Ishikawa (cell line): ENCODE data around the gene FHIT.

Experiments used
- CEBPB ChIP-seq: IDR thresholded peaks from 2 replicates; pipeline ENCODE4 v1.6.1; 2012
- CREB1 ChIP-seq: IDR thresholded peaks from 2 replicates; pipeline ENCODE4 v1.6.1; 2012; ENCODE audit warnings: low read depth
- EGR1 ChIP-seq: IDR thresholded peaks from 2 replicates; pipeline ENCODE4 v1.6.1; 2012
- EP300 ChIP-seq: IDR thresholded peaks from 2 replicates; pipeline ENCODE4 v1.6.1; 2012; ENCODE audit warnings: borderline replicate concordance
- FOXM1 ChIP-seq: IDR thresholded peaks from 2 replicates; pipeline ENCODE4 v1.6.1; 2012; ENCODE audit warnings: low read depth, borderline replicate concordance
- MAX ChIP-seq: IDR thresholded peaks from 2 replicates; pipeline ENCODE4 v1.6.1; 2012
- NFIC ChIP-seq: IDR thresholded peaks from 2 replicates; pipeline ENCODE4 v1.6.1; 2012
- RAD21 ChIP-seq: IDR thresholded peaks from 2 replicates; pipeline ENCODE4 v1.6.1; 2012; ENCODE audit warnings: low read depth
- REST ChIP-seq: IDR thresholded peaks from 2 replicates; pipeline ENCODE4 v1.6.1; 2012; ENCODE audit warnings: low read depth, mild to moderate bottlenecking
- TAF1 ChIP-seq: IDR thresholded peaks from 2 replicates; pipeline ENCODE4 v1.6.1; 2012; ENCODE audit warnings: low read depth, mild to moderate bottlenecking
- TCF12 ChIP-seq: IDR thresholded peaks from 2 replicates; pipeline ENCODE4 v1.6.1; 2012; ENCODE audit warnings: low read depth
- TEAD4 ChIP-seq: IDR thresholded peaks from 2 replicates; pipeline ENCODE4 v1.6.1; 2012
- USF1 ChIP-seq: IDR thresholded peaks from 2 replicates; pipeline ENCODE4 v1.6.1; 2012
- YY1 ChIP-seq: IDR thresholded peaks from 2 replicates; pipeline ENCODE4 v1.6.1; 2012; ENCODE audit warnings: low read depth
- ZBTB7A ChIP-seq: IDR thresholded peaks from 2 replicates; pipeline ENCODE4 v1.6.1; 2012; ENCODE audit warnings: low read depth

FHIT gene

GRCh38 chr3:61015859-61016258 is 235.4 kb downstream of the FHIT start:
- TF ChIP-seq FOXM1 (no peak), USF1 (no peak), MAX (no peak), TCF12 (no peak), CEBPB (no peak), YY1 (no peak), EP300 (no peak), RAD21 (no peak), ZBTB7A (no peak), TEAD4 (no peak), TAF1 (no peak), EGR1 (no peak), REST (no peak), CREB1 (no peak), NFIC (no peak)

- TF ChIP-seq REST (no peak), TEAD4 (no peak), EP300 (no peak), FOXM1 (no peak), TAF1 (no peak), CEBPB (no peak), YY1 (no peak), NFIC (no peak), CREB1 (no peak)
These were observed 235.8 kb downstream of the FHIT start for GRCh38 chr3:61015408-61015807.

GRCh38 chr3:61008998-61009380 is 242.3 kb downstream of the FHIT start:
- TF ChIP-seq ZBTB7A (no peak), CEBPB (no peak), TEAD4 (no peak), REST (no peak), TAF1 (no peak), MAX (no peak), EP300 (no peak), YY1 (no peak), CREB1 (no peak), NFIC (no peak), TCF12 (no peak), EGR1 (no peak), USF1 (no peak), FOXM1 (no peak), RAD21 (no peak)

GRCh38 chr3:61008153-61008997 is 242.9 kb downstream of the FHIT start:
- TF ChIP-seq USF1: no peak
- TF ChIP-seq TEAD4: no peak
- no peak for TF ChIP-seq EGR1
- TF ChIP-seq TCF12: no peak
- TF ChIP-seq MAX: no peak
- TF ChIP-seq REST: no peak
- TF ChIP-seq YY1: no peak
- TF ChIP-seq TAF1: no peak
- no peak for TF ChIP-seq NFIC
- no peak for TF ChIP-seq FOXM1
- TF ChIP-seq EP300: no peak
- no peak for TF ChIP-seq RAD21
- no peak for TF ChIP-seq ZBTB7A
- TF ChIP-seq CREB1: no peak
- TF ChIP-seq CEBPB: no peak
